Neural progenitor cell (in vitro differentiated cells): ENCODE measurements around the gene RGL2.

ENCODE experiments used
- EZH2 ChIP-seq: fragments of 200-600 bp; sonication (generic); IDR thresholded peaks from 2 replicates; pipeline ENCODE4 v1.6.1; 2017; ENCODE audit warnings: antibody characterized with exemption, mild to moderate bottlenecking, moderate library complexity
- TF ChIP-seq, protein P1 (sequence below): fragments of 200-600 bp; sonication (generic); IDR thresholded peaks from 2 replicates; pipeline ENCODE4 v1.5.1; 2017; ENCODE audit warnings: antibody characterized with exemption, mild to moderate bottlenecking

- TF ChIP-seq, protein P1, sequence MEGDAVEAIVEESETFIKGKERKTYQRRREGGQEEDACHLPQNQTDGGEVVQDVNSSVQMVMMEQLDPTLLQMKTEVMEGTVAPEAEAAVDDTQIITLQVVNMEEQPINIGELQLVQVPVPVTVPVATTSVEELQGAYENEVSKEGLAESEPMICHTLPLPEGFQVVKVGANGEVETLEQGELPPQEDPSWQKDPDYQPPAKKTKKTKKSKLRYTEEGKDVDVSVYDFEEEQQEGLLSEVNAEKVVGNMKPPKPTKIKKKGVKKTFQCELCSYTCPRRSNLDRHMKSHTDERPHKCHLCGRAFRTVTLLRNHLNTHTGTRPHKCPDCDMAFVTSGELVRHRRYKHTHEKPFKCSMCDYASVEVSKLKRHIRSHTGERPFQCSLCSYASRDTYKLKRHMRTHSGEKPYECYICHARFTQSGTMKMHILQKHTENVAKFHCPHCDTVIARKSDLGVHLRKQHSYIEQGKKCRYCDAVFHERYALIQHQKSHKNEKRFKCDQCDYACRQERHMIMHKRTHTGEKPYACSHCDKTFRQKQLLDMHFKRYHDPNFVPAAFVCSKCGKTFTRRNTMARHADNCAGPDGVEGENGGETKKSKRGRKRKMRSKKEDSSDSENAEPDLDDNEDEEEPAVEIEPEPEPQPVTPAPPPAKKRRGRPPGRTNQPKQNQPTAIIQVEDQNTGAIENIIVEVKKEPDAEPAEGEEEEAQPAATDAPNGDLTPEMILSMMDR = no peak
- TF ChIP-seq EZH2 = no peak
Measured at GRCh38 chr6:33292996-33293682, 5.6 kb downstream of the RGL2 start.
